HTR-8/SVneo (cell line): ENCODE data around the gene ZNF302.

Experiments used
- DNase-seq: peaks from one replicate; pipeline ENCODE4 v3.0.0; 2011; ENCODE audit warnings: low spot score, mixed read lengths; ENCODE audit not compliant: insufficient read length
- FAIRE-seq: peaks from 2 replicates; lab custom pipeline; 2011; peaks lifted over from hg19 to GRCh38; lab: Jason Lieb, UNC

Gene ZNF302

DNA sequence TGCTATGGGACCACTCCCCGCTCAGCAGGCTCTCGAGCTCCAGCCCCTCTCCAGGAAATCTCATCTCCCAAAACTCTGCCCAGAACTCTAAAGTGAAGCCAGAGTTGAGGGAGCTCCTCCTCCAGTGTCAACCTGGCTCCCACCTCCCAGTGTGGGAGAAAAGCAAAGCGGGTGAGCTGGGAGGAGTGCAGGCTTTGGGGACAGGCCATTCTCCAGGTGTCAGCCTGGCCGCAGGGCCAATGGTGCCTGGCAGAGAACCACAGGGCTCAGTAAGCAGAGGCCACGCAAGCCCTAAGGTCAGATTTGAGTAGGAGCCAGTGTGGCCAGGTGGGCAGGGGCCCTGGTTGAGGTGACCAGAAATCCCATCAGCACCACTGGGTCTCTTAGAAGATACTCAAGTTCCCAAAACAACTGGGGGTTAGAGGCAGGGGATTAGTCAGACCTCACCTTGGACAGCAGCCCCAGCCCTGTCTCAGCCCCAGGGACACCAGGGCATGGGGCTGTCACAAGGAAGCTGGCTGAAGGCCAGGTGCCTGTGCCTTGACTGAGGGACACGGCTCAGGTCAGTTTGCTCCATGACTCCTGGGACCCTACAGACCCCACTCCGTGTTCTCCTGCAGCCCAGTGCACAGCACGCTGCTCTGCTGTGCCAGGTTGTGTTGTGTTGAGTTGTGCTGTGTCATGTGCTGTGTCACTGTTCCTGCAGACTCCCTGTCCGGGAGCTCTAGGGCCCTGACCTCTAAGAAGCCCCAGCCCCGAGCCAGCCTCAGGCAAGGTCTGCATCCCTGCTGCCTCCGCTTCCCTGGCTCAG is 53.7 kb downstream of the ZNF302 start:
- DNase-seq, result no peak
- FAIRE-seq, result no peak

- DNase-seq (no peak), FAIRE-seq (no peak)
These were observed 54.5 kb downstream of the ZNF302 start for GRCh38 chr19:34731964-34732363.

DNA sequence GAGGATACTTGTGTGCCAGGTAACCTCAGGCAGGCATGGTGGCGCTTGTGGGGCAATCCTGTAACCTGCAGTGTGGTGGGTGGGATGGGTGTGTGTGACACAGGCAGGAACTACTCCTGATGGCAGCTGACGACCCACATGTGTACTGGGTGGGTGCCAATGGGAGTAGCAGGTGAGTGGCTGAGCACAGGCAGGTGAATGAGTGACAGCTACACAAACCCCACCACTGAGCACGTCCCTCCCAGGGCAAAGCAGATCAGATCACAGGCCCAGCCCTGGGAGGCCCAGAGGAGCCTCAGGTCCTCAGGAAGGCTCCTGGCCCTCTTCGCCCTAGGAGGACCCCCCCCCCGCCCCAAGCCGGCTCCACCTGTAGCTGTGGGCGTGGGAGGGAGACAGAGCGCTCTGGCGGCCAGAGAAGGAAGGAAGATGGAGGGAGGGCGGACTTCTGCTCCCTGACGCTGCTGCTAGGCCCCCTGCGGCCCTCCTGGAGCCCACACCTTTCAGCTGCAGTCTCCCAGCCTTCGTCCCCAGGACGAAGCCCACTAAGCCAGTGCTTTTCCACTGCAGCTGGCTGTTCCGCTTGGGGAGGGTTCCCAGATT is 55.2 kb downstream of the ZNF302 start:
- FAIRE-seq, result no peak
- DNase-seq, result no peak

- DNase-seq, result no peak
- no peak for FAIRE-seq
These were observed 55.8 kb downstream of the ZNF302 start for GRCh38 chr19:34733266-34733745.

DNA sequence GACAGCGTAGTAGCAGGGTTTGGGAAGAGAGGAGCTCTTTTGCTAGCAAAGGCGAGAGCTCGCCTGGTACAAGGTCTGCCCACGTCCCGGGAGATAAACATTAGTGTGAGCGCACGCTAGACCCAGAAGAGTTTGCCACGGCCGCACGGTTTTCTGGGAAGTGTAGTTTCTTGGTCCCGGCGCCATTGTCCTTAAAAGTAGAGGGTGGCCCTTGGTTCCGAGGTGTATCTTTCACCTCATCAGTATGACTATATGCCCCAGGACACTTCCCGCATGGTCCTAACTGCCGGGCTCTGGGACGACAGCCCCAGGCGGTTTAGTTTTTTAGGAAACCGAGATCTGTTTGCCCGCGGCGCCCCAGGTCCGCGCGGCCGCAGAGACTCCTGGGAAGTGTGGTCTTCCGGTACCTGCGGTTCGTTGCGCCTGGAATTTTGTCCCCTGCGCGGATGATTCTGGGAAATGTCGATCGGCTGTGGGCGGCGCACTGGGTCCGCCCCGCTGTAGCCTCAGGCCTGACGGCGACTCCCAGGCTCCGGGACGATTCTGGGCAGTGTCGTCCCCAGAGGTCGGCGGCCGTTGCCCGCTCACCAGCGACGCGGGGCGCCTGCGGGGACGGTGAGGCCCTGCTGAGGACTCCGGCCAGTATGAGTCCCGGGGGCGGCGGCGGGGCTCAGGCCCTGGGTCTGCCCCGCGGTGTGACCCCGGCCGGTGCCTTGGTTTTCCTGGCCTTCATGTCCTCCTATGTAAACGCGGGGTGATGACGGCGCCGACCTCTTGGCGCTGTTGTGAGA is 56.5 kb downstream of the ZNF302 start, which contains the start of gene ZNF181:
TSS of gene ZNF181 (plus strand) at position 498 of the 791 bp plus-strand sequence. CDS start 795 bp downstream, outside the sequence.
- DNase-seq (peak; percentile 90), FAIRE-seq (peak; percentile 20)

GRCh38 chr19:34734537-34735103 is 57.1 kb downstream of the ZNF302 start:
- peak; percentile 4 for FAIRE-seq
- DNase-seq, result no peak
